Psoas muscle (tissue), 8 donors: Measurements from ENCODE around the gene KIF6. TPM values are rescaled to one million over a fixed set of nuclear protein-coding genes. Genes with fewer than 3 reads are reported as not detected.

ENCODE experiments used
- ATAC-seq, 4 donors: fragments of 200-7000 bp; cut with Tn5 transposase; one replicate each; pipeline ENCODE4 v1.9.1; 2020; ENCODE audit warnings: moderate library complexity in 3 of 4, mild to moderate bottlenecking in 2 of 4
- DNase-seq, 2 donors: peaks; one replicate each; pipeline ENCODE4 v3.0.0-alpha.2; 2020
- H3K27ac ChIP-seq: fragments of 200-600 bp; one replicate; pipeline ENCODE4 v1.8.0; 2022
- H3K27me3 ChIP-seq, 3 donors: fragments of 200-600 bp in 1 of 3; one replicate each; pipeline versions ENCODE4 v1.6.1 to v1.8.0; 2013 to 2022; ENCODE audit warnings: low read length in 2 of 3, mild to moderate bottlenecking in 2 of 3, moderate library complexity in 1 of 3; ENCODE audit not compliant: insufficient read depth in 3 of 3
- H3K36me3 ChIP-seq, 2 donors: fragments of 200-600 bp in 1 of 2; one replicate each; pipeline versions ENCODE4 v1.6.1 to v1.8.0; 2013 to 2022; ENCODE audit warnings: low read depth in 1 of 2, mild to moderate bottlenecking in 1 of 2, moderate library complexity in 1 of 2; ENCODE audit not compliant: insufficient read depth in 1 of 2
- H3K4me1 ChIP-seq: fragments of 200-600 bp; one replicate; pipeline ENCODE4 v1.8.0; 2022
- H3K4me3 ChIP-seq: fragments of 200-600 bp; one replicate; pipeline ENCODE4 v1.8.0; 2022; ENCODE audit warnings: mild to moderate bottlenecking
- H3K9me3 ChIP-seq: fragments of 200-600 bp; one replicate; pipeline ENCODE4 v1.8.0; 2022
- CTCF ChIP-seq: fragments of 200-600 bp; IDR thresholded peaks from one replicate; pipeline ENCODE4 v1.8.0; 2022; ENCODE audit warnings: antibody characterized with exemption
- WGBS, 3 donors: extraction: QIAGEN DNeasy Blood & Tissue Kit; methylation state at CpG; one replicate each; pipeline versions ENCODE4 v1.1.6 to v1.1.7; 2013; 5-methylcytosine and 5-hydroxymethylcytosine counted together
- intact Hi-C, 2 donors: fragments of 100-400 bp; cut with DNase I; formaldehyde crosslinking; loops; one replicate each; pipeline versions ENCODE4 v1.11.0 to v1.14.2; 2022
- polyA plus RNA-seq, 3 donors: library from polyadenylated mRNA; stranded (reverse); fragments of 200-250 nt; gene quantifications; one replicate each; pipeline ENCODE4 v1.2.3, GENCODE V29; 2013
- total RNA-seq, 4 donors: library from RNA; stranded (reverse); fragmentation: NEBNext Ultra II Directional in 2 of 4; extraction: Animal tissue kit (Norgen Biotek cat#: 25700) in 2 of 4; gene quantifications; one replicate each; pipeline versions ENCODE4 v1.2.1 to v1.2.4, GENCODE V29; 2021 to 2023
- donor health status: healthy with polysubstance abuse.
- donor health status: DM: no; HTN: no; CAD: no; lungs with moderate emphysema.
- donor health status: Bipolar disorder and iron deficiency.
- donor health status: healthy.
- donor health status: DM: yes; HTN: yes; CAD: no.
- donor health status: DM: no; HTN: no; CAD: no.
- donor health status: DM: no; HTN: no; CAD: no.
- donor health status: DM: yes; HTN: yes; CAD: no.

Gene KIF6
- total and polyA plus RNA-seq, 7 donors, result 0.03 to 0.17 (median 0.09) TPM; not detected in 2

GRCh38 chr6:39654121-39654520, 71.1 kb downstream of the KIF6 start:
- Histone ChIP-seq H3K27ac (no peak overlapping the region), H3K36me3 (no peaks in the 10 kb centered on the region), H3K9me3 (no peaks in the 10 kb centered on the region), H3K4me3 (no peak overlapping the region), H3K4me1 (no peaks in the 10 kb centered on the region), H3K27me3 (no peaks in the 10 kb centered on the region)
- ATAC-seq (no peak), DNase-seq (no peak)
- intact Hi-C loops, result no loop called here
- 87 to 100% (median 93%) methylated on average over 1 of the region's 1 CpG for WGBS, 3 donors
- no peak for TF ChIP-seq CTCF

GRCh38 chr6:39653612-39654011, 71.6 kb downstream of the KIF6 start:
- Histone ChIP-seq H3K27ac (no peak overlapping the region), H3K4me1 (no peaks in the 10 kb centered on the region), H3K27me3 (no peaks in the 10 kb centered on the region), H3K4me3 (no peak overlapping the region), H3K36me3 (no peaks in the 10 kb centered on the region), H3K9me3 (no peaks in the 10 kb centered on the region)
- ATAC-seq (no peak), DNase-seq (no peak)
- 49 to 54% (median 51%) methylated on average over 2 of the region's 2 CpGs for WGBS, 3 donors
- intact Hi-C loops, result no loop called here
- TF ChIP-seq CTCF, result no peak

- intact Hi-C loops, result no loop called here
- Histone ChIP-seq H3K4me3 (no peak overlapping the region), H3K4me1 (no peaks in the 10 kb centered on the region), H3K9me3 (no peaks in the 10 kb centered on the region), H3K27ac (no peak overlapping the region), H3K36me3 (no peaks in the 10 kb centered on the region), H3K27me3 (no peaks in the 10 kb centered on the region)
- no peak for TF ChIP-seq CTCF
- DNase-seq, result no peak
- WGBS, 3 donors, result 60 to 62% (median 60%) methylated on average over 2 of the region's 2 CpGs
- ATAC-seq, result no peak
Observed at GRCh38 chr6:39649996-39650395, 75.2 kb downstream of the KIF6 start.

DNA sequence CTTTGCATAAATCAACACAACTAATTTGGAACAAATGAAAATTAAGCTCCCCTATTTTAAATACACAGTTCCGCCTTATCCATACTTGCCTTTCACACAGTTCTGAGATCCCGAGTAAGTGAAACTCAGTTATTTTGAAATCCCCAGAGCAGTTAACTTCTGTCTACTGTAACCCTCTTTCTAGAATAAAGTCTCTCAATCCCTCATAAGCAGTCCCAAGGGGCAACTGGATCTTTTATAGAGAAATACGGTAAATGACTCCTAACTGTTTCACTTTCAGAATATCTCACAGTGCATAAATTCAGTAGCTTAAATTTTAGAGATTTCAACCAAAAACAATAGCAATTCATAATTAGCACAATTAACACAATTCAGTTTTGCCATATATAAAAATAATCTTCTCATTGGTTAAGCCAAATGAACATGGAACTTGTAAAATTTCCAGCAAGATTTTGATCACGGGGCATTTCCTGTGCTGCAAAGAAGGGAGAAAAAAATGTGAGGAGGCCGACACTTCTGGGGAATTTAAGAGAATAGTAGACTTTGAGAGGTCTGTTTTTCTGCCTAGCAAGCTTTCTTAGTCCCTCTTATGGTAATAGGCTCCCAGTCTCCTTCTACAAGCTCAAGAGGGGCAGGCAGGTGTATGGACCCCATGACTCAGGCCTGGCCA, 78.3 kb downstream of the KIF6 start:
- DNase-seq (no peak), ATAC-seq (no peak)
- Histone ChIP-seq H3K4me1 (no peaks in the 10 kb centered on the region), H3K27ac (no peak overlapping the region), H3K9me3 (no peaks in the 10 kb centered on the region), H3K4me3 (no peak overlapping the region), H3K27me3 (no peaks in the 10 kb centered on the region), H3K36me3 (no peaks in the 10 kb centered on the region)
- TF ChIP-seq CTCF, result no peak
- intact Hi-C loops, result no loop called here
- 63 to 76% (median 75%) methylated on average over 5 of the region's 5 CpGs for WGBS, 3 donors

- Histone ChIP-seq H3K4me1 (no peaks in the 10 kb centered on the region), H3K9me3 (no peaks in the 10 kb centered on the region), H3K27ac (no peak overlapping the region), H3K27me3 (no peaks in the 10 kb centered on the region), H3K36me3 (no peaks in the 10 kb centered on the region), H3K4me3 (no peak overlapping the region)
- ATAC-seq (no peak), DNase-seq (no peak)
- TF ChIP-seq CTCF, result no peak
- intact Hi-C loops, result no loop called here
- WGBS, 3 donors, result 41 to 51% (median 46%) methylated on average over 2 of the region's 2 CpGs
Observed at GRCh38 chr6:39642270-39642669, 82.9 kb downstream of the KIF6 start.
